Breast epithelium (tissue), 4 donors: ENCODE results near the gene PRR5L. TPM values are rescaled to one million over a fixed set of nuclear protein-coding genes. Genes with fewer than 3 reads are reported as not detected.
"Not testable (repeated sequence)": the region's sequence is repeated elsewhere in the genome, so short reads cannot be mapped to it uniquely, and the experiment has no call there.

Experiments used
- DNase-seq, 2 donors: peaks; one replicate each; pipeline ENCODE4 v3.0.0-alpha.2; 2019; ENCODE audit warnings: low spot score in 2 of 2
- H3K27ac ChIP-seq, 2 donors: fragments of 200-600 bp; sonication (generic) in 1 of 2; one replicate each; pipeline ENCODE4 v1.5.1; 2016 to 2019; ENCODE audit warnings: mild to moderate bottlenecking in 1 of 2
- H3K27me3 ChIP-seq, 2 donors: fragments of 200-600 bp; sonication (generic) in 1 of 2; one replicate each; pipeline versions ENCODE4 v1.5.1 to v1.6.0; 2017 to 2019; ENCODE audit warnings: control low read depth in 1 of 2, mild to moderate bottlenecking in 1 of 2
- H3K36me3 ChIP-seq: fragments of 200-600 bp; one replicate; pipeline ENCODE4 v1.5.1; 2019
- H3K4me1 ChIP-seq, 2 donors: fragments of 200-600 bp; sonication (generic); one replicate each; pipeline ENCODE4 v1.5.1; 2016 to 2019; ENCODE audit warnings: control low read depth in 1 of 2
- H3K4me3 ChIP-seq, 3 donors: fragments of 200-600 bp; sonication (generic); 1 replicate in 2 of 3; 2 replicates in 1 of 3; pipeline ENCODE4 v1.5.1; 2016 to 2019; ENCODE audit warnings: mild to moderate bottlenecking in 3 of 3, moderate library complexity in 2 of 3
- H3K9me3 ChIP-seq, 2 donors: fragments of 200-600 bp; sonication (generic) in 1 of 2; one replicate each; pipeline ENCODE4 v1.5.1; 2016 to 2019; ENCODE audit warnings: control low read depth in 1 of 2
- POLR2A ChIP-seq: fragments of 450-650 bp; IDR thresholded peaks from one replicate; pipeline ENCODE4 v1.6.1; 2016; ENCODE audit warnings: antibody characterized with exemption, mild to moderate bottlenecking, moderate library complexity
- POLR2AphosphoS5 ChIP-seq, 3 donors: sonication (generic); formaldehyde crosslinking; IDR thresholded peaks; one replicate each; pipeline ENCODE4 v1.6.1; 2017; ENCODE audit warnings: antibody characterized with exemption in 3 of 3
- intact Hi-C: fragments of 100-400 bp; cut with DNase I; formaldehyde crosslinking; loops from one replicate; pipeline ENCODE4 v1.15.1; 2023; ENCODE audit warnings: low total_unique reads
- total RNA-seq, 3 donors: library from RNA; depleted of rRNA; stranded (reverse); fragments of >200 nt; gene quantifications; one replicate each; pipeline ENCODE4 v1.1.0, GENCODE V29; 2016
- TF ChIP-seq, protein P1 (sequence below), 3 donors: fragments of 450-650 bp; IDR thresholded peaks; one replicate each; pipeline ENCODE4 v1.5.1; 2016 to 2017; ENCODE audit warnings: antibody characterized with exemption in 3 of 3, mild to moderate bottlenecking in 3 of 3, moderate library complexity in 3 of 3

The PRR5L gene
- total RNA-seq, 3 donors from 2014 or later = 5.6 to 16.1 (median 16.0) TPM

GRCh38 chr11:36312611-36313472 lies 16.8 kb downstream of the PRR5L start:
- no peak for TF ChIP-seq POLR2A
- TF ChIP-seq POLR2AphosphoS5 (IDR thresholded peaks at IDR 0.05) = no peak
- TF ChIP-seq, protein P1, sequence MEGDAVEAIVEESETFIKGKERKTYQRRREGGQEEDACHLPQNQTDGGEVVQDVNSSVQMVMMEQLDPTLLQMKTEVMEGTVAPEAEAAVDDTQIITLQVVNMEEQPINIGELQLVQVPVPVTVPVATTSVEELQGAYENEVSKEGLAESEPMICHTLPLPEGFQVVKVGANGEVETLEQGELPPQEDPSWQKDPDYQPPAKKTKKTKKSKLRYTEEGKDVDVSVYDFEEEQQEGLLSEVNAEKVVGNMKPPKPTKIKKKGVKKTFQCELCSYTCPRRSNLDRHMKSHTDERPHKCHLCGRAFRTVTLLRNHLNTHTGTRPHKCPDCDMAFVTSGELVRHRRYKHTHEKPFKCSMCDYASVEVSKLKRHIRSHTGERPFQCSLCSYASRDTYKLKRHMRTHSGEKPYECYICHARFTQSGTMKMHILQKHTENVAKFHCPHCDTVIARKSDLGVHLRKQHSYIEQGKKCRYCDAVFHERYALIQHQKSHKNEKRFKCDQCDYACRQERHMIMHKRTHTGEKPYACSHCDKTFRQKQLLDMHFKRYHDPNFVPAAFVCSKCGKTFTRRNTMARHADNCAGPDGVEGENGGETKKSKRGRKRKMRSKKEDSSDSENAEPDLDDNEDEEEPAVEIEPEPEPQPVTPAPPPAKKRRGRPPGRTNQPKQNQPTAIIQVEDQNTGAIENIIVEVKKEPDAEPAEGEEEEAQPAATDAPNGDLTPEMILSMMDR (IDR thresholded peaks at IDR 0.05) = no peak
- no peaks in the 10 kb centered on the region for H3K4me1 ChIP-seq
- H3K27me3 ChIP-seq = no peaks in the 10 kb centered on the region
- no peak for DNase-seq
- H3K4me3 ChIP-seq = no peak overlapping the region
- H3K27ac ChIP-seq = no peak overlapping the region
- H3K9me3 ChIP-seq = no peaks in the 10 kb centered on the region
- intact Hi-C loops = no loop called here
- H3K36me3 ChIP-seq = no peaks in the 10 kb centered on the region

- Histone ChIP-seq H3K27ac (no peak overlapping the region), H3K4me1 (no peaks in the 10 kb centered on the region), H3K27me3 (no peaks in the 10 kb centered on the region), H3K9me3 (no peaks in the 10 kb centered on the region), H3K4me3 (no peak overlapping the region), H3K36me3 (no peaks in the 10 kb centered on the region)
- intact Hi-C loops = no loop called here
- TF ChIP-seq, protein P1 (IDR thresholded peaks at IDR 0.05) = no peak
- TF ChIP-seq POLR2A (no peak), POLR2AphosphoS5 (IDR thresholded peaks at IDR 0.05) (no peak)
- no peak for DNase-seq
These were observed 17.8 kb downstream of the PRR5L start for GRCh38 chr11:36313750-36314433.

DNA sequence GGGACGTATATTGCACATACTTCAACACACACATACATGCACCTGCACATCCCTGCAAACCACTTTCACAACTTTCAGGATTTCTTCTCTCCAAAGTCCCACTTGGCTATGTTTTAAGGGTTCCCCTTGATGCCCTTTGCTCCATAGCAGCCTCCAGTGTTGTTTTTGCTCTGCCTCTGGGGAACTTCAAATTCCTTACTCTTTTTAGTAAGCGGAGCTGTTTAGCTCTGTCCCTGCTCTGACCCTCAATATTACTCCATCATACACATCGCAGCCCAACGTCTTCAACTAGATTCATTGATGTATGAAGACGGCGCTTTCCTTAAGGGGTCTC lies 18.3 kb downstream of the PRR5L start:
- H3K36me3 ChIP-seq = no peaks in the 10 kb centered on the region
- intact Hi-C loops = no loop called here
- TF ChIP-seq, protein P1 (IDR thresholded peaks at IDR 0.05) = no peak
- TF ChIP-seq POLR2A = no peak
- TF ChIP-seq POLR2AphosphoS5 (IDR thresholded peaks at IDR 0.05) = no peak

GRCh38 chr11:36316049-36316448 lies 20.0 kb downstream of the PRR5L start:
- TF ChIP-seq POLR2A (no peak), POLR2AphosphoS5 (IDR thresholded peaks at IDR 0.05) (no peak)
- TF ChIP-seq, protein P1 (IDR thresholded peaks at IDR 0.05) = no peak
- intact Hi-C loops = no loop called here
- no peaks in the 10 kb centered on the region for H3K4me1 ChIP-seq
- no peaks in the 10 kb centered on the region for H3K36me3 ChIP-seq
- no peak overlapping the region for H3K4me3 ChIP-seq
- H3K27me3 ChIP-seq = no peaks in the 10 kb centered on the region
- H3K9me3 ChIP-seq = no peaks in the 10 kb centered on the region
- H3K27ac ChIP-seq = no peak overlapping the region
- no peak for DNase-seq

More for the DNA sequence above, 18.3 kb downstream of the PRR5L start:
- no peak for DNase-seq
- no peak overlapping the region for H3K27ac ChIP-seq
- no peak overlapping the region for H3K4me3 ChIP-seq
- H3K9me3 ChIP-seq = no peaks in the 10 kb centered on the region
- no peaks in the 10 kb centered on the region for H3K27me3 ChIP-seq
- no peaks in the 10 kb centered on the region for H3K4me1 ChIP-seq

GRCh38 chr11:36317992-36318391 lies 21.9 kb downstream of the PRR5L start:
- H3K4me3 ChIP-seq = no peak overlapping the region
- no peak overlapping the region for H3K27ac ChIP-seq
- no peaks in the 10 kb centered on the region for H3K36me3 ChIP-seq
- intact Hi-C loops = no loop called here
- DNase-seq = no peak
- H3K4me1 ChIP-seq = no peaks in the 10 kb centered on the region
- no peaks in the 10 kb centered on the region for H3K27me3 ChIP-seq
- TF ChIP-seq POLR2A (no peak), POLR2AphosphoS5 (IDR thresholded peaks at IDR 0.05) (no peak)
- TF ChIP-seq, protein P1 (IDR thresholded peaks at IDR 0.05) = no peak
- no peaks in the 10 kb centered on the region for H3K9me3 ChIP-seq

DNA sequence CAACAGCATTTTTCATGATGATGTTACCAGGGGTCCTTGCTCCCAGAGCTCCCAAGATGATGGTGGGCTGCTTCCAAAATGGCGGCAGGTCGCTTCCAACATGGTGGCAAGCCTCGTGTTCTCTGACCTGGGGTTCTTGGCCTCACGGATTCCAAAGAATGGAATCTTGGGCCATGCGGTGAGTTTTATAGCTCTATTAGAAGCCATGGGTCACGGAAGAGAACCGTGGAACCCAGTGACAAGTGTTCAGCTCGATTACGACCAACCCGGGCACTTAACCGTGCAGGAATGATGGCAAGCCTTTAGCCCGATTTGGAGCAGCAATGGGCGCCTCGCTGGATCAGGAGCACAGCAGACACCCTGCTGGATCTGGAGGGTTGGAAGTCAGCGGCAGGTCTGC lies 28.9 kb downstream of the PRR5L start:
- intact Hi-C loops, H3K9me3 ChIP-seq, H3K27ac ChIP-seq, DNase-seq, H3K27me3 ChIP-seq, H3K4me3 ChIP-seq, H3K36me3 ChIP-seq, H3K4me1 ChIP-seq: not testable (repeated sequence)

- H3K27ac ChIP-seq, H3K4me3 ChIP-seq, H3K36me3 ChIP-seq, H3K4me1 ChIP-seq, H3K27me3 ChIP-seq, DNase-seq, H3K9me3 ChIP-seq, intact Hi-C loops: not testable (repeated sequence)
These were observed 29.3 kb downstream of the PRR5L start for GRCh38 chr11:36325403-36325802.
